Right lobe of liver (tissue), 4 donors: ENCODE data around the gene ICE2.

Experiments
- POLR2A ChIP-seq: fragments of 450-650 bp; IDR thresholded peaks from one replicate; pipeline ENCODE4 v1.6.1; 2017; ENCODE audit warnings: antibody characterized with exemption, mild to moderate bottlenecking
- TF ChIP-seq, protein P1 (sequence below), 4 donors: fragments of 200-600 bp in 3 of 4; fragments of 450-650 bp in 1 of 4; IDR thresholded peaks; one replicate each; pipeline versions ENCODE4 v1.5.1 to v1.8.0; 2016 to 2022; ENCODE audit warnings: antibody characterized with exemption in 4 of 4, mild to moderate bottlenecking in 2 of 4
- donor health status: DM: no; HTN: no; CAD: no.
- donor health status: DM: no; HTN: no; CAD: no.
- donor health status: DM: no; HTN: yes; CAD: no.

DNA sequence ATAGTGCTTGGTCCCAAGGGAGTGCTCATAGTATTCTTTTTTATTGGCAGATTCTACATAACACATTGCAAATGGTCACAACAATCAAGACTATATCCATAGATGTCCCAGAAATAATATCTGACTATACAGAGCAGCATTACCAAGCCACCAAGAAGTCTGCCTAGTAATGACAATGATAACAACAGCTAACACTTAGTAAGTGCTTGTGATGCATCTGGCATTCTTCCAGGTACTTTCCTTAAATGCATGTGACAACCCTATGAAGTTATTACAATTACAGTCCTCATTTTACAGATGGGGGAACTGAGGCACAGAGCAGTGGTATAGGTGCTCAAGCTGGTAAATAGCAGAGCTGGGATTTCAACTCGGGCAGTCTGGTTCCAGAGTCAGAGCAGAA, 49.6 kb upstream of the ICE2 start:
- TF ChIP-seq POLR2A: no peak
- TF ChIP-seq, protein P1, sequence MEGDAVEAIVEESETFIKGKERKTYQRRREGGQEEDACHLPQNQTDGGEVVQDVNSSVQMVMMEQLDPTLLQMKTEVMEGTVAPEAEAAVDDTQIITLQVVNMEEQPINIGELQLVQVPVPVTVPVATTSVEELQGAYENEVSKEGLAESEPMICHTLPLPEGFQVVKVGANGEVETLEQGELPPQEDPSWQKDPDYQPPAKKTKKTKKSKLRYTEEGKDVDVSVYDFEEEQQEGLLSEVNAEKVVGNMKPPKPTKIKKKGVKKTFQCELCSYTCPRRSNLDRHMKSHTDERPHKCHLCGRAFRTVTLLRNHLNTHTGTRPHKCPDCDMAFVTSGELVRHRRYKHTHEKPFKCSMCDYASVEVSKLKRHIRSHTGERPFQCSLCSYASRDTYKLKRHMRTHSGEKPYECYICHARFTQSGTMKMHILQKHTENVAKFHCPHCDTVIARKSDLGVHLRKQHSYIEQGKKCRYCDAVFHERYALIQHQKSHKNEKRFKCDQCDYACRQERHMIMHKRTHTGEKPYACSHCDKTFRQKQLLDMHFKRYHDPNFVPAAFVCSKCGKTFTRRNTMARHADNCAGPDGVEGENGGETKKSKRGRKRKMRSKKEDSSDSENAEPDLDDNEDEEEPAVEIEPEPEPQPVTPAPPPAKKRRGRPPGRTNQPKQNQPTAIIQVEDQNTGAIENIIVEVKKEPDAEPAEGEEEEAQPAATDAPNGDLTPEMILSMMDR (IDR thresholded peaks at IDR 0.05): no peak
